Stimulated activated naive B cell treated with anti-CD40 and anti-IgM and Interleukin-4, amounts not matched to agents 10 μg/mL and 1 μg/mL and 100 μg/mL, for 72 hours (primary cell): ENCODE data around the gene PPM1A.
"Not testable (repeated sequence)": the region's sequence is repeated elsewhere in the genome, so short reads cannot be mapped to it uniquely, and the experiment has no call there.

Experiments
- ATAC-seq, 2 donors: fragments of 150-1000 bp; cut with Tn5 transposase; replicated peaks; 2 replicates each; pipeline ENCODE4 v1.10.0; 2021; ENCODE audit warnings: moderate library complexity in 1 of 2
- DNase-seq: peaks from one replicate; pipeline ENCODE4 v3.0.0; 2021
- H3K27ac Mint-ChIP-seq: one replicate; pipeline ENCODE4 v1.8.0; 2022; ENCODE audit warnings: mild to moderate bottlenecking, mixed read lengths
- H3K27me3 Mint-ChIP-seq, 2 donors: one replicate each; pipeline ENCODE4 v1.8.0; 2022; ENCODE audit warnings: mixed read lengths in 2 of 2
- H3K36me3 Mint-ChIP-seq, 2 donors: one replicate each; pipeline ENCODE4 v1.8.0; 2022; ENCODE audit warnings: mixed read lengths in 2 of 2, mild to moderate bottlenecking in 1 of 2
- H3K4me1 Mint-ChIP-seq, 2 donors: one replicate each; pipeline ENCODE4 v1.8.0; 2022; ENCODE audit warnings: mixed read lengths in 2 of 2, mild to moderate bottlenecking in 1 of 2
- H3K4me3 Mint-ChIP-seq, 2 donors: one replicate each; pipeline ENCODE4 v1.8.0; 2022; ENCODE audit warnings: mild to moderate bottlenecking in 2 of 2, mixed read lengths in 2 of 2, moderate library complexity in 1 of 2
- H3K9me3 Mint-ChIP-seq, 2 donors: one replicate each; pipeline ENCODE4 v1.8.0; 2022; ENCODE audit warnings: mixed read lengths in 2 of 2, mild to moderate bottlenecking in 1 of 2

PPM1A gene

DNA sequence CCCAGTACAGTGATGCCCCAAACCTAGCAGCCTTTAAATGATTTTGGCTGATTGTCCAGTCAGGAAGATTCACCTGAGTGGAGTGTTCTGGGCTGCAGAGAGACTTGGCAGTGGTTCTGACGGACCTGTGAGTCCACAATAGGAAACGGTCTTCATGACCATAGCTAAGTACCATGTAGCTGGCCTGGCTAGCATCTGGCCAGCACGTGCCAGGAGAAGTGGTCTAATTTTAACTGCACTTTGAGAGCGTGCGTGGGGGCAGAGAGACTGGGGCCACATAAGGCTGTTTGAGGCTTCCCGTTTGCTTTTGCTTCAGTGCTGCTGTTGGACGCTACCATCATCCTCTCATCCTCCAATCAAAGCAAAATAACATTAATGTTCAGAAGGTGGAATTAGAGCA, 54.7 kb downstream of the PPM1A start:
- no peak overlapping the region for H3K27ac Mint-ChIP-seq
- H3K9me3 Mint-ChIP-seq = peaks cover 5 to 9% of the 10 kb centered on the region in 2 donors
- no peak overlapping the region for H3K4me3 Mint-ChIP-seq
- peaks cover 11 to 21% of the 10 kb centered on the region in 2 donors for H3K36me3 Mint-ChIP-seq
- peaks cover 8 to 16% of the 10 kb centered on the region in 2 donors for H3K4me1 Mint-ChIP-seq
- H3K27me3 Mint-ChIP-seq = no peaks in the 10 kb centered on the region
- no peak for ATAC-seq
- no peak for DNase-seq

DNA sequence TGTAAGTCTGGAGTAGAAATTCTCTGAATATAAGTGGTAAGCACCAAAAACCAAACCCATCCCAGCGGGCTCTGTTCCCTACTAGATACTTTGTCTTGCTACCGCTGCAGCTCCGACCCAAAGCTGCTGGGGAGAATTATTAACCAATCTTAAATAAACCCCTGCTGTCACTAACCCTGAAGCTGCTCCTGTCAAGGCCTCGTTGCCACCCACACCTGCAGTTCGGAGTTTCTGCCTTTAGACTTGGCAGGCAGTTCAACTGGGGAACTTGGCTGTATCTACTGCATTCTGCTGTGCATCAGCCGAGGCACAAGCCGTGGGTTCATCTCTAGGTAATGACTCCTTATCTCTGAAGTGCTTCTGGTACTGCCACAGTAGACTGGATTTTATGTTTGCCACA, 55.5 kb downstream of the PPM1A start:
- H3K27me3 Mint-ChIP-seq = no peaks in the 10 kb centered on the region
- H3K36me3 Mint-ChIP-seq = peaks cover 11 to 21% of the 10 kb centered on the region in 2 donors
- H3K4me1 Mint-ChIP-seq = peaks cover 8 to 16% of the 10 kb centered on the region in 2 donors
- no peak for DNase-seq
- ATAC-seq = no peak
- H3K27ac Mint-ChIP-seq = no peak overlapping the region
- H3K4me3 Mint-ChIP-seq = no peak overlapping the region
- H3K9me3 Mint-ChIP-seq = peaks cover 5 to 9% of the 10 kb centered on the region in 2 donors

- peaks cover 14 to 31% of the 10 kb centered on the region in 2 donors for H3K27me3 Mint-ChIP-seq
- no peak overlapping the region for H3K4me3 Mint-ChIP-seq
- no peak for ATAC-seq
- peaks cover 0 to 1% of the 10 kb centered on the region in 2 donors for H3K4me1 Mint-ChIP-seq
- H3K27ac Mint-ChIP-seq = no peak overlapping the region
- H3K36me3 Mint-ChIP-seq = peaks cover 6 to 22% of the 10 kb centered on the region in 2 donors
- DNase-seq = no peak
- peaks cover 5 to 9% of the 10 kb centered on the region in 2 donors for H3K9me3 Mint-ChIP-seq
These were observed 61.0 kb downstream of the PPM1A start for GRCh38 chr14:60309867-60310552.

GRCh38 chr14:60311417-60311816, 62.4 kb downstream of the PPM1A start:
- Mint-ChIP-seq H3K4me3 (no peak overlapping the region), H3K9me3 (peaks cover 0 to 5% of the 10 kb centered on the region in 2 donors), H3K27ac (no peak overlapping the region), H3K4me1 (peaks cover 0 to 1% of the 10 kb centered on the region in 2 donors), H3K36me3 (peaks cover 2 to 12% of the 10 kb centered on the region in 2 donors), H3K27me3 (peaks cover 16 to 38% of the 10 kb centered on the region in 2 donors)
- DNase-seq (no peak), ATAC-seq (no peak)

GRCh38 chr14:60313093-60313492, 64.1 kb downstream of the PPM1A start:
- H3K36me3 Mint-ChIP-seq = peaks cover 2 to 5% of the 10 kb centered on the region in 2 donors
- H3K27ac Mint-ChIP-seq = no peak overlapping the region
- H3K9me3 Mint-ChIP-seq = no peaks in the 10 kb centered on the region
- ATAC-seq = no peak
- H3K4me3 Mint-ChIP-seq = no peak overlapping the region
- no peaks in the 10 kb centered on the region for H3K4me1 Mint-ChIP-seq
- peaks cover 16 to 38% of the 10 kb centered on the region in 2 donors for H3K27me3 Mint-ChIP-seq
- no peak for DNase-seq

GRCh38 chr14:60315196-60315990, 66.4 kb downstream of the PPM1A start:
- no peak overlapping the region for H3K27ac Mint-ChIP-seq
- no peak overlapping the region for H3K4me3 Mint-ChIP-seq
- ATAC-seq (no peak), DNase-seq (no peak)
- no peaks in the 10 kb centered on the region for H3K9me3 Mint-ChIP-seq
- peaks cover 0 to 4% of the 10 kb centered on the region in 2 donors for H3K36me3 Mint-ChIP-seq
- no peaks in the 10 kb centered on the region for H3K4me1 Mint-ChIP-seq
- peaks cover 16 to 49% of the 10 kb centered on the region in 2 donors for H3K27me3 Mint-ChIP-seq

- no peaks in the 10 kb centered on the region for H3K4me1 Mint-ChIP-seq
- no peak overlapping the region for H3K27ac Mint-ChIP-seq
- DNase-seq (no peak), ATAC-seq (no peak)
- no peaks in the 10 kb centered on the region for H3K9me3 Mint-ChIP-seq
- no peaks in the 10 kb centered on the region for H3K36me3 Mint-ChIP-seq
- peaks cover 11 to 32% of the 10 kb centered on the region in 2 donors for H3K27me3 Mint-ChIP-seq
- H3K4me3 Mint-ChIP-seq = no peak overlapping the region
These were observed 68.6 kb downstream of the PPM1A start for GRCh38 chr14:60317609-60318008.

GRCh38 chr14:60320860-60321259, 71.8 kb downstream of the PPM1A start:
- not testable (repeated sequence) for H3K36me3 Mint-ChIP-seq, H3K4me3 Mint-ChIP-seq, DNase-seq, ATAC-seq, H3K27ac Mint-ChIP-seq, H3K4me1 Mint-ChIP-seq, H3K9me3 Mint-ChIP-seq
- H3K27me3 Mint-ChIP-seq = peaks cover 4 to 25% of the 10 kb centered on the region in 2 donors

GRCh38 chr14:60323199-60323896, 74.3 kb downstream of the PPM1A start:
- Mint-ChIP-seq H3K9me3 (no peaks in the 10 kb centered on the region), H3K27ac (no peak overlapping the region), H3K36me3 (peaks cover 0 to 3% of the 10 kb centered on the region in 2 donors), H3K27me3 (peaks cover 4 to 25% of the 10 kb centered on the region in 2 donors), H3K4me3 (no peak overlapping the region), H3K4me1 (peaks cover 0 to 7% of the 10 kb centered on the region in 2 donors)
- ATAC-seq (no peak), DNase-seq (no peak)

DNA sequence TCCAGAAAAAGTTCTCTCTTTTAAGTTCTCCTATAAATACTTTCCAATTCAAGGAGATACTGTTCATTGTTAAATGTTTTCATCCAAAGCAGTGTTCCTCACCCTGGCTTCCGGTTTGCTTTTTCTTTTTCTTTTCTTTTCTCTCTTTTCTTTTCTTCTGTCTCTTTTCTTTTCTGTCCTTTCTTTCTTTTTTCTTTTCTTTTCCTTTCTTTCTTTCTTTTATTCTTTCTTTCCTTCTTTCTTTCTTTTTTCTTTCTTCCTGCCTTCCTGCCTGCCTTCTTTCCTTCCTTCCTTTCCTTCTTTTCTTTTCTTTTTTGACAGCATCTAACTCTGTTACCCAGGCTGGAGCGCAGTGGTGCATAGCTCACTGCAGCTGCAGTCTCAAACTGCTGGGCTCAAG, 75.8 kb downstream of the PPM1A start:
- H3K27ac Mint-ChIP-seq = no peak overlapping the region
- no peak for DNase-seq
- H3K27me3 Mint-ChIP-seq = peaks cover 4 to 14% of the 10 kb centered on the region in 2 donors
- H3K9me3 Mint-ChIP-seq = no peaks in the 10 kb centered on the region
- peaks cover 0 to 3% of the 10 kb centered on the region in 2 donors for H3K36me3 Mint-ChIP-seq
- ATAC-seq = no peak
- H3K4me3 Mint-ChIP-seq = no peak overlapping the region
- peaks cover 0 to 9% of the 10 kb centered on the region in 2 donors for H3K4me1 Mint-ChIP-seq

GRCh38 chr14:60326274-60326673, 77.3 kb downstream of the PPM1A start:
- H3K4me3 Mint-ChIP-seq = no peak overlapping the region
- peaks cover 4 to 14% of the 10 kb centered on the region in 2 donors for H3K27me3 Mint-ChIP-seq
- H3K9me3 Mint-ChIP-seq = no peaks in the 10 kb centered on the region
- peaks cover 0 to 3% of the 10 kb centered on the region in 2 donors for H3K36me3 Mint-ChIP-seq
- no peak for DNase-seq
- ATAC-seq = no peak
- H3K4me1 Mint-ChIP-seq = peaks cover 0 to 12% of the 10 kb centered on the region in 2 donors
- H3K27ac Mint-ChIP-seq = no peak overlapping the region

- Mint-ChIP-seq H3K4me3 (peak overlapping the region; percentile 86 to 89), H3K4me1 (peaks cover 7 to 12% of the 10 kb centered on the region in 2 donors), H3K36me3 (peaks cover 0 to 3% of the 10 kb centered on the region in 2 donors), H3K27me3 (peaks cover 5 to 17% of the 10 kb centered on the region in 2 donors), H3K27ac (peak overlapping the region; percentile 88), H3K9me3 (no peaks in the 10 kb centered on the region)
- peak; percentile 58 for DNase-seq
- ATAC-seq = peak; percentile 75 to 79
These were observed 78.7 kb downstream of the PPM1A start for GRCh38 chr14:60327447-60328331.

GRCh38 chr14:60328583-60328982, 79.6 kb downstream of the PPM1A start:
- Mint-ChIP-seq H3K9me3 (no peaks in the 10 kb centered on the region), H3K4me1 (peaks cover 7 to 12% of the 10 kb centered on the region in 2 donors), H3K27ac (no peak overlapping the region), H3K27me3 (peaks cover 14 to 21% of the 10 kb centered on the region in 2 donors), H3K4me3 (peak overlapping the region in 1 of 2 donors; percentile 63), H3K36me3 (peaks cover 0 to 1% of the 10 kb centered on the region in 2 donors)
- DNase-seq = no peak
- ATAC-seq = no peak
